Mesendoderm (in vitro differentiated cells): Measurements from ENCODE around the gene UQCRFS1.
"Not testable (repeated sequence)": the region's sequence is repeated elsewhere in the genome, so short reads cannot be mapped to it uniquely, and the experiment has no call there.

ENCODE experiments used
- DNase-seq: peaks from one replicate; pipeline ENCODE4 v3.0.0; 2013
- H2AK5ac ChIP-seq: 2 replicates; pipeline ENCODE4 v1.6.1; 2013; ENCODE audit warnings: low read length, inconsistent platforms
- H2BK120ac ChIP-seq: 2 replicates; pipeline ENCODE4 v1.6.1; 2013; ENCODE audit warnings: low read depth, mild to moderate bottlenecking, low read length, moderate library complexity, mixed read lengths
- H2BK15ac ChIP-seq: replicated peaks from 2 replicates; pipeline ENCODE4 v1.6.1; 2013; ENCODE audit warnings: low read depth, mild to moderate bottlenecking, moderate library complexity
- H2BK5ac ChIP-seq: 2 replicates; pipeline ENCODE4 v1.6.1; 2013; ENCODE audit warnings: low read length, inconsistent platforms
- H3K18ac ChIP-seq: 2 replicates; pipeline ENCODE4 v1.6.1; 2013; ENCODE audit warnings: mild to moderate bottlenecking, low read length, mixed read lengths
- H3K23ac ChIP-seq: one replicate; pipeline ENCODE4 v1.6.1; 2013; ENCODE audit warnings: low read length
- H3K27ac ChIP-seq: 2 replicates; pipeline ENCODE4 v1.5.1; 2013; ENCODE audit warnings: low read depth, mild to moderate bottlenecking, inconsistent platforms, low read length, moderate library complexity
- H3K27me3 ChIP-seq: 2 replicates; pipeline ENCODE4 v1.6.1; 2013; ENCODE audit warnings: low read length, control low read depth, mild to moderate bottlenecking, inconsistent platforms; ENCODE audit not compliant: insufficient read depth, poor library complexity
- H3K36me3 ChIP-seq: 2 replicates; pipeline ENCODE4 v1.6.1; 2013; ENCODE audit warnings: low read length, inconsistent platforms; ENCODE audit not compliant: control insufficient read depth, insufficient read depth
- H3K4ac ChIP-seq: one replicate; pipeline ENCODE4 v1.6.1; 2013; ENCODE audit warnings: low read depth, mild to moderate bottlenecking, low read length, moderate library complexity
- H3K4me1 ChIP-seq: 2 replicates; pipeline ENCODE4 v1.6.1; 2013; ENCODE audit warnings: low read depth, low read length, inconsistent platforms; ENCODE audit not compliant: control insufficient read depth
- H3K4me2 ChIP-seq: 2 replicates; pipeline ENCODE4 v1.6.1; 2013; ENCODE audit warnings: low read length
- H3K4me3 ChIP-seq: 2 replicates; pipeline ENCODE4 v1.5.1; 2013; ENCODE audit warnings: mild to moderate bottlenecking, low read length
- H3K56ac ChIP-seq: one replicate; pipeline ENCODE4 v1.6.1; 2013; ENCODE audit warnings: low read length
- H3K79me1 ChIP-seq: 2 replicates; pipeline ENCODE4 v1.6.1; 2013; ENCODE audit warnings: low read length, inconsistent platforms
- H3K79me2 ChIP-seq: 2 replicates; pipeline ENCODE4 v1.6.1; 2013; ENCODE audit warnings: mild to moderate bottlenecking, low read length; ENCODE audit not compliant: control insufficient read depth, insufficient read depth
- H3K9ac ChIP-seq: 2 replicates; pipeline ENCODE4 v1.6.1; 2013; ENCODE audit warnings: low read length, inconsistent platforms
- H4K5ac ChIP-seq: one replicate; pipeline ENCODE4 v1.6.1; 2013; ENCODE audit warnings: low read length
- H4K8ac ChIP-seq: one replicate; pipeline ENCODE4 v1.6.1; 2013; ENCODE audit warnings: low read depth, mild to moderate bottlenecking, control low read depth, low read length, moderate library complexity
- WGBS: extraction: QIAGEN DNeasy Blood & Tissue Kit; methylation state at CpG from one replicate; pipeline ENCODE4 v1.1.7; 2013; ENCODE audit warnings: low lambda C conversion rate, missing lambda C conversion rate; ENCODE audit not compliant: insufficient coverage; ENCODE audit errors: extremely low coverage; 5-methylcytosine and 5-hydroxymethylcytosine counted together

Gene UQCRFS1

GRCh38 chr19:29212356-29212647 lies 649 bp downstream of the UQCRFS1 start:
- no peak overlapping the region for H2BK120ac ChIP-seq
- no peak for DNase-seq
- no peak overlapping the region for H4K5ac ChIP-seq
- no peak overlapping the region for H2BK5ac ChIP-seq
- H3K36me3 ChIP-seq = no peaks in the 10 kb centered on the region
- H3K4me2 ChIP-seq = peak overlapping the region; percentile 88
- H3K4me1 ChIP-seq = peaks cover 4% of the 10 kb centered on the region
- H3K23ac ChIP-seq = peak overlapping the region; percentile 33
- no peak overlapping the region for H2BK15ac ChIP-seq
- no peaks in the 10 kb centered on the region for H3K79me1 ChIP-seq
- H3K4ac ChIP-seq = peak overlapping the region; percentile 62
- H3K27me3 ChIP-seq = no peaks in the 10 kb centered on the region
- WGBS = no CpG with 5 or more reads among the region's 7 CpGs
- H3K79me2 ChIP-seq = peaks cover 29% of the 10 kb centered on the region
- H3K18ac ChIP-seq = peak overlapping the region; percentile 85
- H2AK5ac ChIP-seq = no peak overlapping the region
- H3K56ac ChIP-seq = peak overlapping the region; percentile 80
- H3K27ac ChIP-seq = no peak overlapping the region
- H3K4me3 ChIP-seq = peak overlapping the region; percentile 88
- H4K8ac ChIP-seq = peak overlapping the region; percentile 16
- H3K9ac ChIP-seq = peak overlapping the region; percentile 97

GRCh38 chr19:29211562-29212355 lies 1.2 kb downstream of the UQCRFS1 start:
- Histone ChIP-seq H4K8ac (no peak overlapping the region), H3K9ac (peak overlapping the region; percentile 97), H2AK5ac (no peak overlapping the region), H3K23ac (no peak overlapping the region), H3K79me1 (no peaks in the 10 kb centered on the region), H3K79me2 (peaks cover 31% of the 10 kb centered on the region), H3K56ac (peak overlapping the region; percentile 80), H3K27me3 (no peaks in the 10 kb centered on the region), H2BK120ac (no peak overlapping the region), H3K4me2 (peak overlapping the region; percentile 88), H3K4me1 (peaks cover 4% of the 10 kb centered on the region), H2BK15ac (no peak overlapping the region), H2BK5ac (no peak overlapping the region), H3K36me3 (no peaks in the 10 kb centered on the region), H3K27ac (no peak overlapping the region), H4K5ac (no peak overlapping the region), H3K4ac (no peak overlapping the region), H3K18ac (no peak overlapping the region), H3K4me3 (peak overlapping the region; percentile 88)
- no CpG with 5 or more reads among the region's 18 CpGs for WGBS
- DNase-seq = peak; percentile 33

- H3K9ac ChIP-seq = not testable (repeated sequence)
- WGBS = no CpG with 5 or more reads among the region's 3 CpGs
Observed at GRCh38 chr19:29211041-29211440, 1.9 kb downstream of the UQCRFS1 start.

GRCh38 chr19:29210502-29210901 lies 2.4 kb downstream of the UQCRFS1 start:
- H2AK5ac ChIP-seq, H3K27me3 ChIP-seq, H3K23ac ChIP-seq, H2BK5ac ChIP-seq, H3K4me3 ChIP-seq, H3K18ac ChIP-seq, H3K27ac ChIP-seq, H3K4ac ChIP-seq, H3K9ac ChIP-seq, H4K8ac ChIP-seq, H4K5ac ChIP-seq, H2BK15ac ChIP-seq, H2BK120ac ChIP-seq, DNase-seq, H3K79me1 ChIP-seq, H3K4me1 ChIP-seq, H3K36me3 ChIP-seq, H3K56ac ChIP-seq, H3K4me2 ChIP-seq: not testable (repeated sequence)
- peaks cover 34% of the 10 kb centered on the region for H3K79me2 ChIP-seq
- WGBS = no CpG with 5 or more reads among the region's 3 CpGs

More at GRCh38 chr19:29211041-29211440, 1.9 kb downstream of the UQCRFS1 start:
- H3K79me2 ChIP-seq = peaks cover 34% of the 10 kb centered on the region
- H3K4me3 ChIP-seq, H2BK15ac ChIP-seq, H4K5ac ChIP-seq, H3K79me1 ChIP-seq, H2AK5ac ChIP-seq, H4K8ac ChIP-seq, H3K27ac ChIP-seq, H3K4me1 ChIP-seq, H2BK5ac ChIP-seq, H3K4ac ChIP-seq, H3K56ac ChIP-seq, H2BK120ac ChIP-seq, H3K27me3 ChIP-seq, H3K18ac ChIP-seq, H3K23ac ChIP-seq, H3K36me3 ChIP-seq, DNase-seq, H3K4me2 ChIP-seq: not testable (repeated sequence)

GRCh38 chr19:29207403-29208187 lies 5.4 kb downstream of the UQCRFS1 start:
- H3K18ac ChIP-seq, H4K8ac ChIP-seq, H3K4me1 ChIP-seq, H2BK15ac ChIP-seq, H3K9ac ChIP-seq, H2BK120ac ChIP-seq, H3K4me3 ChIP-seq, H3K27ac ChIP-seq, H3K79me1 ChIP-seq, H3K56ac ChIP-seq, H3K27me3 ChIP-seq, H3K4me2 ChIP-seq, H2AK5ac ChIP-seq, H4K5ac ChIP-seq, H3K4ac ChIP-seq, H3K36me3 ChIP-seq, H2BK5ac ChIP-seq, H3K23ac ChIP-seq, DNase-seq: not testable (repeated sequence)
- whole genome bisulfite sequencing = no CpG with 5 or more reads among the region's 14 CpGs
- peaks cover 32% of the 10 kb centered on the region for H3K79me2 ChIP-seq
